Psoas muscle (tissue), 8 donors: Measurements from ENCODE around the gene DMXL1. TPM values are rescaled to one million over a fixed set of nuclear protein-coding genes. Genes with fewer than 3 reads are reported as not detected.

Experiments
- ATAC-seq, 4 donors: fragments of 200-7000 bp; cut with Tn5 transposase; one replicate each; pipeline ENCODE4 v1.9.1; 2020; ENCODE audit warnings: moderate library complexity in 3 of 4, mild to moderate bottlenecking in 2 of 4
- DNase-seq, 2 donors: peaks; one replicate each; pipeline ENCODE4 v3.0.0-alpha.2; 2020
- H3K27ac ChIP-seq: fragments of 200-600 bp; one replicate; pipeline ENCODE4 v1.8.0; 2022
- H3K27me3 ChIP-seq, 3 donors: fragments of 200-600 bp in 1 of 3; one replicate each; pipeline versions ENCODE4 v1.6.1 to v1.8.0; 2013 to 2022; ENCODE audit warnings: low read length in 2 of 3, mild to moderate bottlenecking in 2 of 3, moderate library complexity in 1 of 3; ENCODE audit not compliant: insufficient read depth in 3 of 3
- H3K36me3 ChIP-seq, 2 donors: fragments of 200-600 bp in 1 of 2; one replicate each; pipeline versions ENCODE4 v1.6.1 to v1.8.0; 2013 to 2022; ENCODE audit warnings: low read depth in 1 of 2, mild to moderate bottlenecking in 1 of 2, moderate library complexity in 1 of 2; ENCODE audit not compliant: insufficient read depth in 1 of 2
- H3K4me1 ChIP-seq: fragments of 200-600 bp; one replicate; pipeline ENCODE4 v1.8.0; 2022
- H3K4me3 ChIP-seq: fragments of 200-600 bp; one replicate; pipeline ENCODE4 v1.8.0; 2022; ENCODE audit warnings: mild to moderate bottlenecking
- H3K9me3 ChIP-seq: fragments of 200-600 bp; one replicate; pipeline ENCODE4 v1.8.0; 2022
- CTCF ChIP-seq: fragments of 200-600 bp; IDR thresholded peaks from one replicate; pipeline ENCODE4 v1.8.0; 2022; ENCODE audit warnings: antibody characterized with exemption
- WGBS, 3 donors: extraction: QIAGEN DNeasy Blood & Tissue Kit; methylation state at CpG; one replicate each; pipeline versions ENCODE4 v1.1.6 to v1.1.7; 2013; 5-methylcytosine and 5-hydroxymethylcytosine counted together
- intact Hi-C, 2 donors: fragments of 100-400 bp; cut with DNase I; formaldehyde crosslinking; loops; one replicate each; pipeline versions ENCODE4 v1.11.0 to v1.14.2; 2022
- polyA plus RNA-seq, 3 donors: library from polyadenylated mRNA; stranded (reverse); fragments of 200-250 nt; gene quantifications; one replicate each; pipeline ENCODE4 v1.2.3, GENCODE V29; 2013
- total RNA-seq, 4 donors: library from RNA; stranded (reverse); fragmentation: NEBNext Ultra II Directional in 2 of 4; extraction: Animal tissue kit (Norgen Biotek cat#: 25700) in 2 of 4; gene quantifications; one replicate each; pipeline versions ENCODE4 v1.2.1 to v1.2.4, GENCODE V29; 2021 to 2023
- donor health status: healthy with polysubstance abuse.
- donor health status: DM: no; HTN: no; CAD: no; lungs with moderate emphysema.
- donor health status: Bipolar disorder and iron deficiency.
- donor health status: healthy.
- donor health status: DM: yes; HTN: yes; CAD: no.
- donor health status: DM: no; HTN: no; CAD: no.
- donor health status: DM: no; HTN: no; CAD: no.
- donor health status: DM: yes; HTN: yes; CAD: no.

DMXL1 gene
- total and polyA plus RNA-seq, 7 donors: 5.1 to 21.7 (median 15.7) TPM

DNA sequence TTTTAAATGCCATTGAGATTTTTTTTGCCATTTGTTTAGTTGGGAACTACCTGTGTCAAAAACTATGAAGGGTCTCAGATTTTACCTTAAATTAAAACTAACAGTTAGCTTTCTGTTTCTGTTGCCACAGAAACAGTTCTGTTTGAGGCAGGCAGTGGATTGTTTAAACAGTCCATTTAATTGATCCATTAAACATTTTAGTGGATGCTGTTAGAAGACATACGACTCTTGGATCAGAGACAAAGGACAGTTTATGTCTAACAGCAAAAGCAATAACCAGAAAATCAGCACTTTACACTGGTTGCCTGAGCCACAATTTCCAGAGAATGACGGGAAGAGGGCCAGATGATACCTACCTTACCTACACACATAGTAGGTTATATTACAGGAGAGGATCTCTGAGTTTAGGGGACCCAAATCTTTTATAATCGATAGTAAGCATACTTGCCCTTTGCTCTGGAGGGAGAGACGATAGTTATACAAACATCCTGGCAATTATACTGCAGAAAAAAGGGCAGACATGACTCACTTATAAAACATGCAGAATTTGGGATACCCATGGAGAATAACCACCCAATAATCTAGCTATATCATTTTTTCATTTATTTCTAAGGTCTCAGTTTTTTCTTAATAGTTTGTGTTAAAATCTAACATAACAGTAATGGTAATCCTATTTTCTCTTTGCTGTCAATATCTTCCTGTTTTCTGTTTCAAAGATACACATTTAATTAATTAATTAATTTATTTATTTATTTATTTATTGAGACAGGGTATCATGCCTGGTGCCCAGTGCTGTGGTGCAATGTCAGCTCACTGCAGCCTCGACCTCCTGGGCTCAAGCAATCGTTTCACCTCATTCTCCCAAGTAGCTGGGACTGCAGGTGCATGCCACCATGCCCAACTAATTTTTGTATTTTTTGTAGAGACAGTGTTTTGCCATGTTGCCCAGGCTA lies 148.2 kb downstream of the DMXL1 start:
- intact Hi-C loops: no loop called here
- 85 to 93% (median 89%) methylated on average over 6 of the region's 6 CpGs for WGBS, 3 donors
- Histone ChIP-seq H3K9me3 (no peaks in the 10 kb centered on the region), H3K27me3 (no peaks in the 10 kb centered on the region), H3K4me1 (no peaks in the 10 kb centered on the region), H3K27ac (no peak overlapping the region), H3K36me3 (peaks cover 0 to 48% of the 10 kb centered on the region in 2 donors), H3K4me3 (no peak overlapping the region)
- DNase-seq (no peak), ATAC-seq (no peak)
- TF ChIP-seq CTCF: no peak

DNA sequence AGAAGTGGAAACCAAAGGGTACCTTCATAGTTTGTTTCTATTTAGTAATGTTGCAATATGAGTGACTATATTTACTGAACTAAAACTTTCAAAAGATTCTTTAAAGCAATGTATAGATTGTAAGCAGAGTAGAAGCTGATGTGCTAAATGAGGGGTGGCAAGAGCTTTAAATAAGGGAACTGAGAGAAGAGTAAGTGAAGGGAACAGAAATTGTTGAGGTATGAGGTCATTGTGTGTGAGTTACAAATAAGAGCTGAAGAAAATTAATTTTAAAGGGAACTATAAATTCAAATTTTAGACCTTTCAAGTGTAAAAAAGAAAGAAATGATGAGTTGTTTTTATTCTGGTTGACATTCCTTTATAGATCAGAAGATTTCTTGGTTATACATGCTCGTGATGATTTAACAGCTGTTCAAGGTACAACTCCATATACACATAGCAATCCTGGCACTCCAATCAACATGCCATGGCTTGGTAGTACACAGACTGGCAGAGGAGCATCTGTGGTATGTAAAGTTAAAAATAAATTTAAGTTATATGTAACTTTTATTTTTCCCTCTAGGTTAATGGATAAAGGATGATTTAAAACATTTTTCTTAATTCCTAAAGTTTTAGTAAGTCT lies 149.8 kb downstream of the DMXL1 start:
- ATAC-seq (no peak), DNase-seq (no peak)
- no peaks in the 10 kb centered on the region for H3K9me3 ChIP-seq
- no peaks in the 10 kb centered on the region for H3K4me1 ChIP-seq
- no peak for TF ChIP-seq CTCF
- peaks cover 0 to 64% of the 10 kb centered on the region in 2 donors for H3K36me3 ChIP-seq
- intact Hi-C loops: no loop called here
- no peak overlapping the region for H3K27ac ChIP-seq
- no peaks in the 10 kb centered on the region for H3K27me3 ChIP-seq
- H3K4me3 ChIP-seq: no peak overlapping the region
- WGBS, 3 donors: 64 to 81% (median 76%) methylated on average over 1 of the region's 1 CpG

GRCh38 chr5:119221330-119221729 lies 150.4 kb downstream of the DMXL1 start:
- Histone ChIP-seq H3K27ac (no peak overlapping the region), H3K4me1 (no peaks in the 10 kb centered on the region), H3K9me3 (no peaks in the 10 kb centered on the region), H3K27me3 (no peaks in the 10 kb centered on the region), H3K4me3 (no peak overlapping the region), H3K36me3 (peaks cover 0 to 70% of the 10 kb centered on the region in 2 donors)
- no peak for ATAC-seq
- no peak for DNase-seq
- intact Hi-C loops: no loop called here
- no peak for TF ChIP-seq CTCF

DNA sequence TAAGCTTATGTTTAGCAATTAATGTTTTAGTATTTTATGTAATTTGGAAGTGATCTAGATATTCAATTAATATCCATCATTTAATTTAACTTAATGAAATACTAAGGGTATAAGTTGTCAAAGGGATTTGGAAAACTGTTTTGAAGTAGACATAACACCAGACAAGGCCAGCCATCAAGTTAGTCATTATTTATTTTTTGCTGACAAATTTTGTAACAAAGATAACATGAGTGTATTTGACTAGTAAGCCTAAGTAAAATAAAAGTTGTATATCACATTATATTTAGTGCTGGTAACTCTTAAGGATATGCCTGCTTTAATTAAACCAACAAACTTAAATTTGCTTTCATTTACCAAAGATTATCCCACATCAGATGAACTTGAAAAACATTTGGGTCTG lies 159.1 kb downstream of the DMXL1 start:
- DNase-seq (no peak), ATAC-seq (no peak)
- H3K27me3 ChIP-seq: no peaks in the 10 kb centered on the region
- no peaks in the 10 kb centered on the region for H3K4me1 ChIP-seq
- H3K36me3 ChIP-seq: peaks cover 0 to 34% of the 10 kb centered on the region in 2 donors
- H3K27ac ChIP-seq: no peak overlapping the region
- no peaks in the 10 kb centered on the region for H3K9me3 ChIP-seq
- intact Hi-C loops: no loop called here
- no peak for TF ChIP-seq CTCF
- no peak overlapping the region for H3K4me3 ChIP-seq
